ENCODE data around the gene TMEM203.
"Not testable (repeated sequence)": the region's sequence is repeated elsewhere in the genome, so short reads cannot be mapped to it uniquely, and the experiment has no call there.

TMEM203 gene

DNA sequence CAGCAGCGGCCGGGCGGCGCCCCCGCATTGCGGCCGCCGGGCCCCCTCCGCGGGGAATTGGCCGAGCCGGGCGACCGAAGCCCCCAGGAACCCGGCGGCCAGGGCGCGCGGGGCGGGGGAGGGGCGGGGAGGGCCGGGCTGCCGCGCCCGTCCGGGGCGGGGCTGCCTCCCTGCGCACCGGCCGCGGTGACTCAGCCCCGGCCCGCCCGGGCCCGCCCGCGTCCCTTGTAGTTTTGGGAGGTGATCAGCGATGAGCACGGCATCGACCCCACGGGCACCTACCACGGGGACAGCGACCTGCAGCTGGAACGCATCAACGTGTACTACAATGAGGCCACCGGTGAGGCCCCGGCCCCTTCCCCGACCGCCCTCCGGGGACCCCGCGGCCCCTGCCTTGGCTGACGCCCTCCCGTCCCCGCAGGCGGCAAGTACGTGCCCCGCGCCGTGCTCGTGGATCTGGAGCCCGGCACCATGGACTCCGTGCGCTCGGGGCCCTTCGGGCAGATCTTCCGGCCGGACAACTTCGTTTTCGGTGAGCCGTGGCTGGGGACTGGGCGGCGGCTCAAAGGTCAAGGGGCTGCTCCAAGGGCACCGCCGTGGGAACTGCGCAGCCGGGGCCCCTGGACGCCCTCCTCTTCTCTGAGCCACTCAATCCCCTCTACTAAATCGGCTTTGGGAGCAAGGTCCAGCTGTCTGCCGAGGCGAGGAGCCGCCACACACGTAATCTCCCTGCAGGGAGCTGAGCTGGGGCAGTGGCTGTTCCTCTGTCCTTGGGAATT, 36.2 kb upstream of the TMEM203 start:
- DNase-seq = no peak

GRCh38 chr9:137240841-137241489, 35.5 kb upstream of the TMEM203 start, which contains the start of gene TUBB4B:
Gene TUBB4B, plus strand, starts transcription at chr9:137241287. Its CDS starts 74 bp downstream, at chr9:137241361.
- peak; percentile 97 to 99 for DNase-seq

GRCh38 chr9:137240318-137240840, 34.9 kb upstream of the TMEM203 start:
- DNase-seq = no peak

DNA sequence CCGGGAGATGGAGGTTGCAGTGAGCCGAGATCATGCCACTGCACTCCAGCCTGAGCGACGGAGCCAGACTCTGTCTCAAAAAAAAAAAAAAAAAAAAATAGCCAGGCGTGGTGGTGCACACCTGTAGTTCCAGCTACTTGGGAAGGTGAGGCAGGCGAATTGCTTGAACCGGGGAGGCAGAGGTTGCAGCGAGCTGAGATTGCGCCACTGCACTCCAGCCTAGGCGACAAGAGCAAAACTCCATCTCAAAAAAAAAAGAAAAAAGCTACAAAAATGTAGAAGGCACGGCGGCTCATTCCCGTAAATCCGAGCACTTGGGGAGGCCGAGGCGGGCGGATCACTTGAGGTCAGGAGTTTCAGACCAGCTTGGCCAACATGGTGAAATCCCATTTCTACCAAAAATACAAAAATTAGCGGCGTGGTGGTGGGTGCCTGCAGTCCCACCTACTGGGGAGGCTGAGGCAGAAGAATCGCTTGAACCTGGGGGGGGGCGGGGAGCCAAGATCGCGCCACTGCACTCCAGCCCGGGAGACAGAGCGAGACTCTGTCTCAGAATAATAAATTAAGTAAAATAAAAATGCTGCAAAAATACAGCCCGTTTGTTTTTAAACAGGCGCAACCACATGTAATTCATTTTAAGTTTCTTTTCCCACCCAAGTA, 34.2 kb upstream of the TMEM203 start:
- DNase-seq = not testable (repeated sequence)

DNA sequence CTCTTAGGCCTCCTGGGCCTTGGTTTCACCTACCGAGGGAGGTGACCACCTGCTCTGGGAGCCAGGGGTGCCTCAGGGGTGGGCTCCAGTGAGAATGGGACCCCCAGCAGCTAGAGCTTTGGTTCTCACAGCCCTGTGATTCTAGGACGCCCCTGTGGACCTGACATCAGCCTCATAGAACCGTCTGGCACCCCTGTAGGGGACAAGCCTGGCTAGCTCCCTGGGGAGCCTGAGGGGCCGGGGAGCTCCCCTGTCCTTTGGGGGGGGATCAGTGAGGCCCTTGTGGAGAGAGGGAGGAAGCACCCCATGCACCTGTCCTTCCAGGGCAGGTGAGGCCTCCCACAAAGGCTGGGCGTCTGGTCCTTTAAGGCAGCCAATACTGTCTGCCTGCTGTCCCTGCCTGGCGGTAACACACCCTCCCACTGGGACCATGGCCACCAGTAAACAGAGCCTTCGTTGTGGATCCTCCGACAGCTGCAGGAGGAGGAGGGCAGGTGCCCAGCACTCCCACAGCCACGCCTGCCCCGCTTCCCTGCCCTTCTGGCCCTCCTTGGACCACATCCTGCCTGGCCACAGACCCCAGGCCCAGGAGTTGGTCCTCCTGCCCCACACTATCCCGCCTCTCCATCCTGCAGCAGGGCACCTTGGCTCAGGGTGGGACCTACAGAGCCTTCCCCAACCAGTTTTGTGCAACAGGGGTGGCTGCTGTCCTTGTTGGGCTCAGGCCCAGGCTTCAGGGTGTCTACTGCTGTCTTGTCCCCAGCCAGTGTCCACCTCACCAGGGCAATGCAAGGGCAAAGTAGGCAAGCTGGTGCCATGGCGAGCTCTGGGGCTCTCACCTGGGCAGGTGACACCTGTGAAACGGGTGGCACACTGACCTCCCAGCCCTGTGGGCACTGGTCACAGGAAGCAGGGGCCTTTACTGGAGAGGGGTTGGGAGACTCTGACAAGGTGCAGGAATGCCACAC, 32.6 kb upstream of the TMEM203 start:
- DNase-seq = no peak

DNA sequence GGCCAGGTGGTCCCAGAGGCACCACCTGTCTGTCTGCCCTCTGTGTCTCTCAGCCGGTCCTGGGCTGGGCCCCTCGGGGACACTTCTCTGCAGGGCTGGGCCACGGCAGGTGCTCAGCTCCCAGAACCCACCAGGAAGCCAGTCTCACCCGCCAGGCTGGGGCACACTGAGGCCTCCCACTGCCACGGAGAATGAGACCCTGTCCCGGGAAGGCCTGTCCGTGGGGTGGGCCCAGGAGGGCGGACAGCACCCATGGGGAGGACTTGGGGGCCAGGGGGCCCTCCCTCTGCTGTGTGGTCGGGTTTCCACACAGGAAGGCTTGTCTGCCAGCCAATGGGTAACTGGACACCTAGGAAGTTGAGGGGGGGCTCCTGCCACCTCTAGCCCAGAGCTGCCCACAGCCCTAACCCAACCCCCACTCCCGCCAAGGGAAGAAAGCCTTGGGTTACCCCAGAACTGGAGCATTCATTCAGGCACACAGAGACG, 31.5 kb upstream of the TMEM203 start:
- DNase-seq = no peak

DNA sequence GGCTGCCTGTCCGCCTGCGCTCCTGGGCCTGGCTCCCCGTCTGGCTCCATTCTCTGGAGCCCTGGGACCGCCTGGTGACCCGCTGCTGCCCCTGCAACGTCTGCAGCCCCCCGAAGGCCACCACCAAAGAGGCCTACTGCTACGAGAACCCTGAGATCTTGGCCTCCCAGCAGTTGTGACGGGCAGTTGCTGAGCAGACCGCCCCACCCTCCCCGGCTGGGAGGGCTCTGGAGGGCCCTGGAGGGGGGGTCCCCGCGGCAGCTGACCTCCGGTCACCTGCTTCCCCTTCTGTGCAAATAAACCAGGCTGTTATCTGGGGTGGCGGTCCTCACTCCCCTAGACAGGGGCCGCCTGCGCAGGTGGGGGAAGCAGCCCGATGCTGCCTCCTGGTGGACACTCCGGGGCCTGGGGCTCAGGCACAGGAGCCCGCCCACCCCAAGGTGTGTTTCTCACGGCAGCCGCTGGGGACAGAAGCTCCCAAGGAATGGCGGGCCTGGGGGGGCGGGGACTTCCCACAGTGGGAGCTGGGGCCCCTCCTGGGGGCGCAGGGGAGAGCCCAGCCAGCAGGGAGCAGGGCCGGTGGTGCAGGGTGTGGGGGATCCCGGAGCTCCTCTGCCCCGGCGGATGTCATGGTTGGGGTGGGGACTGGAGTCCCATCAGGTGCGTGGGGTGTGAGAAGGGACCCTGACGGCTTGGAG, 30.9 kb upstream of the TMEM203 start:
- no peak for DNase-seq

- DNase-seq = no peak
Measured at GRCh38 chr9:137235424-137236237, 30.2 kb upstream of the TMEM203 start.

GRCh38 chr9:137234758-137235423, 29.4 kb upstream of the TMEM203 start:
- DNase-seq = no peak

- DNase-seq = no peak
Measured at GRCh38 chr9:137234055-137234697, 28.7 kb upstream of the TMEM203 start.

DNA sequence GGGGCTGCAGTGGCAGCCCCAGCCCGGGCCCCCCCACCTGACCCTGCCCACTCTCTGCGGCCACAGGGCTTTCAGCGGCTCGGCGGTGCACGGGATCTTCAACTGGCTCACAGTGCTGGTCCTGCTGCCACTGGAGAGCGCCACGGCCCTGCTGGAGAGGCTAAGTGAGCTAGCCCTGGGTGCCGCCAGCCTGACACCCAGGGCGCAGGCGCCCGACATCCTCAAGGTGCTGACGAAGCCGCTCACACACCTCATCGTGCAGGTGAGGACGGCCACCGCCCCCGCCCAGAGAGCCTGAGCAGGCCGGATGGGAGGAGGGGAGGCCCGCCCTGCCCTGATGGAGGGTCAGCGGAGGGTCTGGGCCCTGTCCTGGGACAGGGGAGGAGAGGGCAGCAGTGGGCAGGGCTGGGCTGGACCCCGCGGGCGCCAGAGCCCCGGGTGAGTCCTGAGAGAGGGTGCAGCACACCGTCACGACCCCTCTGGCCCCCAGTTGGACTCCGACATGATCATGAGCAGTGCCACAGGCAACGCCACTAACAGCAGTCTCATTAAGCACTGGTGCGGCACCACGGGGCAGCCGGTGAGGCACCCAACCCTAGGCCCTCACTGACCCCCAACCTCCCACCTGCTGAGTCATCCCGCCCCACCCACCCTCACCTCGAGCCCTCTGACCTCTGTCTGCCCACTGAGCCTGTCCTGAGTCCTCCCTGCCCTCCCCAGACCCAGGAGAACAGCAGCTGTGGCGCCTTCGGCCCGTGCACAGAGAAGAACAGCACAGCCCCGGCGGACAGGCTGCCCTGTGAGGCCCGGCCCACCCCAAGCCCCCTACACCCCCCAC, 27.9 kb upstream of the TMEM203 start:
- no peak for DNase-seq

DNA sequence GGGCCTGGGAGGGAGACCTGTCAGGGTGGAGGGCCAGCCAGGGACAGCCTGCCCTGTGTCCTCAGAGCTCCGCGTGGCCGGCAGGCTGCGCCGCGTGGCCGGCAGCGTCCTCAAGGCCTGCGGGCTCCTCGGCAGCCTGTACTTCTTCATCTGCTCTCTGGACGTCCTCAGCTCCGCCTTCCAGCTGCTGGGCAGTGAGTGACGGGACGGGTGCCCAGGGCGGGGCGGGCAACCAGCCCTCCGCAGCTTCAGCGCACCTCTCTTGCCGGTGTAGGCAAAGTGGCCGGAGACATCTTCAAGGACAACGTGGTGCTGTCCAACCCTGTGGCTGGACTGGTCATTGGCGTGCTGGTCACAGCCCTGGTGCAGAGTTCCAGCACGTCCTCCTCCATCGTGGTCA, 27.1 kb upstream of the TMEM203 start:
- no peak for DNase-seq

- DNase-seq = no peak
Measured at GRCh38 chr9:137232101-137232500, 26.7 kb upstream of the TMEM203 start.

GRCh38 chr9:137231372-137232039, 26.1 kb upstream of the TMEM203 start:
- DNase-seq = no peak

DNA sequence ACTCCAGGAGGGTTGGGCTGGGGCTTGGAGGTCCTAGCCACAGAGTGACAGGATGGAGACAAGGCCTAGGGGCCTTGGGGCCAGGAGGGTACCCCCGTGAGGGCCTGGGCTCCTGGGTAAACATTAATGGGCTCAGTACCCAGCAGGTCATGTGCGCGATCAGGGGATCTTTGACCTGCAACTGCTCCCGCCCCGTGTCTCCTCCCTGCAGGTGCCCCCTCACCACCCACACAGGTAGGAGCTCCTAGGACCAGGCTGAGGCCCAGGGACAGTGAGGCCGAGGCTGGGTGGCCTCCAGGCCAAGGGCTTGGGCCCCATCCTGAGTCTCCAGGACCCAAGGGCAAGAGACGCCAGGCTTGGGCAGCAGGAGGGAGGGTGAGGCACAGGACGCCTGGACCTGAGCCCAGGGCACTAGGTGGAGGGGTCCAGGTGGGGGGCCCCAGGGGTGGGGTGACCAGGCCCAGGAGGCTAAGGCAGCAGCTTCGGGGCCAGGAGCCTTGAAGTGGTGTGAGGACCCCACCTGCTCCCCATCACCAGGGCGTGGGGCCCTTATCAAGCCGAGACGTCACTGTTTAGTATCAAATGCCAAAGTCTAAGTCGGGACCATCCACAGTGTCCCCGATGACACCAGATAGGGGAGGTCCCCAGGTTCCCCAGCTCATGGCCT, 25.4 kb upstream of the TMEM203 start, which contains the start of gene SLC34A3:
TSS of gene SLC34A3 (plus strand) at position 197 of the 667 bp plus-strand sequence. CDS start 802 bp downstream, outside the sequence.
- no peak for DNase-seq

- DNase-seq = no peak
Measured at GRCh38 chr9:137229903-137230704, 24.7 kb upstream of the TMEM203 start.

All from cerebellar nuclear complex (tissue), 1 donor.